NT2/D1 (cell line): ENCODE results near the gene CFAP210.

Experiments used
- DNase-seq: peaks from one replicate; pipeline ENCODE4 v3.0.0-alpha.2; 2011; ENCODE audit warnings: low read depth, low spot score
- H3K27me3 ChIP-seq: 2 replicates; pipeline ENCODE4 v1.6.0; 2011; ENCODE audit warnings: mild to moderate bottlenecking; ENCODE audit not compliant: insufficient read length, insufficient read depth
- H3K36me3 ChIP-seq: 2 replicates; pipeline ENCODE4 v1.6.1; 2011; ENCODE audit warnings: mild to moderate bottlenecking, low read length, mixed read lengths; ENCODE audit not compliant: insufficient read depth, insufficient read length
- H3K4me1 ChIP-seq: 2 replicates; pipeline ENCODE4 v1.5.1; 2011; ENCODE audit not compliant: insufficient read depth, insufficient read length
- H3K4me3 ChIP-seq: 2 replicates; pipeline ENCODE4 v1.5.1; 2011; ENCODE audit warnings: low read depth; ENCODE audit not compliant: insufficient read length
- H3K9ac ChIP-seq: 2 replicates; pipeline ENCODE4 v1.6.0; 2011; ENCODE audit warnings: low read depth; ENCODE audit not compliant: insufficient read length
- H3K9me3 ChIP-seq: 2 replicates; pipeline ENCODE4 v1.5.1; 2011; ENCODE audit warnings: mild to moderate bottlenecking, low read length; ENCODE audit not compliant: insufficient read depth
- SUZ12 ChIP-seq: IDR thresholded peaks from 2 replicates; pipeline ENCODE4 v1.6.1; 2011; ENCODE audit not compliant: insufficient read length, insufficient read depth; ENCODE audit errors: extremely low read depth
- YY1 ChIP-seq: IDR thresholded peaks from 2 replicates; pipeline ENCODE4 v1.6.1; 2011; ENCODE audit not compliant: insufficient read length, insufficient read depth
- ZNF274 ChIP-seq: IDR thresholded peaks from 2 replicates; pipeline ENCODE4 v1.6.1; 2011; ENCODE audit warnings: mild to moderate bottlenecking, low read depth, low read length

CFAP210 gene

DNA sequence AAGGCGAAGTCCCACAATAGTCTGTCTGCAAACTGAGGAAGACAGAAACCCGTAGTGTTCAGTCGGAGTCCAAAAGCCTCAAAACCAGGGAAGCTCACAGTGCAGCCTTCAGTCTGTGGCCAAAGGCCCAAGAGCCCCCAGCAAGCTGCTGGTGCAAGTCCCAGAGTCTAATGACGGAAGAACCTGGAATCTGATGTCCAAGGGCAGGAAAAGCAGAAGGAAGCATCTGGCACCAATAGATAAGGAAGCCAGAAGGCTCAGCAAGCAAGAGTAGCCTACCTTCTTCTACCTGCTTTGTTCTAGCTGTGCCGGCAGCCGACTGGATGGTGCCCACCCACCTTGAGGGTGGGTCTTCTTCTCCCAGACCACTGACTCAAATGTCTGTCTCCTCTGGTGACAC is 21.8 kb downstream of the CFAP210 start:
- Histone ChIP-seq H3K4me1 (no peaks in the 10 kb centered on the region), H3K27me3 (no peaks in the 10 kb centered on the region), H3K9me3 (no peaks in the 10 kb centered on the region), H3K9ac (no peak overlapping the region), H3K36me3 (no peaks in the 10 kb centered on the region), H3K4me3 (no peak overlapping the region)
- TF ChIP-seq SUZ12 (no peak), YY1 (no peak), ZNF274 (no peak)
- no peak for DNase-seq

GRCh38 chr2:169670937-169671336 is 23.3 kb downstream of the CFAP210 start:
- Histone ChIP-seq H3K9me3 (no peaks in the 10 kb centered on the region), H3K4me1 (no peaks in the 10 kb centered on the region), H3K4me3 (no peak overlapping the region), H3K36me3 (no peaks in the 10 kb centered on the region), H3K27me3 (no peaks in the 10 kb centered on the region), H3K9ac (no peak overlapping the region)
- TF ChIP-seq ZNF274 (no peak), YY1 (no peak), SUZ12 (no peak)
- no peak for DNase-seq

DNA sequence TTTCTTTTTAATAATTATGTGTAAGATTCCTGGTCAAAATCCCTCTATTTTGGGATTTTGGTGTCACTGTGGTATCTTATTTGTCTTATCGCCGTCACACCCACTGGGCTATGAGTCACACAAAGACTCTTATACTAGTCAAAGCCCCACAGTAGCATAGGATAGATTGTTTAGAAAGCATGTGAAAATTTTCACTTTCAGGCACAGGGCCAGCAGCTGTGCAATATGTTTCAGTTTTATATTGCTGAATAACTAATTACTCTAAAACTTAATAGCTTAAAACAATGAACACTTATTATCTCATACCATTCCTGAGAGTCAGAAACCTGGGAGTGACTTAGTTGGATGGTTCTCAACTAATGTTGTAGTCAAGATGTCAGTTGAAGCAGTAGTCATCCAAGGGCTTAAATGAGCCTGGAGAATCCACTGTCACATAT is 24.0 kb downstream of the CFAP210 start:
- TF ChIP-seq YY1: no peak
- no peak for TF ChIP-seq ZNF274
- TF ChIP-seq SUZ12: no peak
- no peak for DNase-seq

DNA sequence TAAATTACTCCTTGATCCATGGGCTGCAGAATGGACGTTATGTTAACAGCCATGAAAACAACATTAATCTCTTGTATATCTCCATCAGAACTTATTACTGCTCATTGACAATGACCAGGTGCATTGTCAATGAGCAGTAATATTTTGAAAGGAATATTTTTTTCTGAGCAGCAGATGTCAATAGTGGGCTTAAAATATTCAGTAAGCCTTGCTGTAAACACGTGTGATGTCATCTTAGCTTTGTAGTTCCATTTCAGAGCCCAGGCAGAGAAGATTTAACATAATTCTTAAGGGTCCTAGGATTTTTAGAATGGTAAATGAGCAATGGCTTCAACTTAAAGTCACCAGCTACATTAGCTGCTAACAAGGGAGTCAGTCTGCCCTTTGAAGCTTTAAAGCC is 26.6 kb downstream of the CFAP210 start:
- H3K36me3 ChIP-seq: no peaks in the 10 kb centered on the region
- DNase-seq: no peak
- TF ChIP-seq YY1 (no peak), SUZ12 (no peak), ZNF274 (no peak)
- no peak overlapping the region for H3K4me3 ChIP-seq
- H3K9me3 ChIP-seq: no peaks in the 10 kb centered on the region
- no peaks in the 10 kb centered on the region for H3K4me1 ChIP-seq
- H3K9ac ChIP-seq: no peak overlapping the region
- no peaks in the 10 kb centered on the region for H3K27me3 ChIP-seq

More for the DNA sequence above, 24.0 kb downstream of the CFAP210 start:
- Histone ChIP-seq H3K4me3 (no peak overlapping the region), H3K4me1 (no peaks in the 10 kb centered on the region), H3K9ac (no peak overlapping the region), H3K9me3 (no peaks in the 10 kb centered on the region), H3K36me3 (no peaks in the 10 kb centered on the region), H3K27me3 (no peaks in the 10 kb centered on the region)

GRCh38 chr2:169664978-169665930 is 29.0 kb downstream of the CFAP210 start:
- no peak for TF ChIP-seq SUZ12
- no peak for TF ChIP-seq ZNF274
- no peak for TF ChIP-seq YY1
- Histone ChIP-seq H3K4me3 (no peak overlapping the region), H3K27me3 (no peaks in the 10 kb centered on the region), H3K9me3 (no peaks in the 10 kb centered on the region), H3K9ac (no peak overlapping the region), H3K4me1 (no peaks in the 10 kb centered on the region), H3K36me3 (no peaks in the 10 kb centered on the region)
- DNase-seq: no peak

GRCh38 chr2:169664600-169664977 is 29.6 kb downstream of the CFAP210 start:
- no peaks in the 10 kb centered on the region for H3K4me1 ChIP-seq
- H3K36me3 ChIP-seq: no peaks in the 10 kb centered on the region
- no peak overlapping the region for H3K9ac ChIP-seq
- H3K9me3 ChIP-seq: no peaks in the 10 kb centered on the region
- no peak overlapping the region for H3K4me3 ChIP-seq
- no peaks in the 10 kb centered on the region for H3K27me3 ChIP-seq
- TF ChIP-seq ZNF274: no peak
- TF ChIP-seq SUZ12: no peak
- TF ChIP-seq YY1: no peak
- DNase-seq: no peak

DNA sequence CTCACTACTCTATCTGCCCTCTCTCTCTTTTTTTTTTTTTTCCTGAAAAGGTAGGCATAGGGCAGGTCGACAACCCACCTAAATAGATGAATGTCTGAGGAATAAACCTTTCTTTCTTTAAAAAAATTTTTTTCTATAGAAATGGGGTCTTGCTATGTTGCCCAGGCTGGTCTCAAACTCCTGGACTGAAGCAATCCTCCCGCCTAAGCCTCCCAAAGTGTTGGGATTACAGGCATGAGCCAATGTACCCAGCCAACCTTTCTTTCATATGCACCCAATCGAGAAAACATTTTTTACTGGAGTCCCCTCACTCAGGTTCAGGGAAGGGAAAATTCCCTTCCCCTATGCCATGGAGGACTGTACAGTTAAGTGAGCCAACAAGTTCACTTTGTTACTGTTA is 31.0 kb downstream of the CFAP210 start:
- no peak for DNase-seq

More for the DNA sequence above, 31.0 kb downstream of the CFAP210 start:
- Histone ChIP-seq H3K4me3 (no peak overlapping the region), H3K4me1 (no peaks in the 10 kb centered on the region), H3K9ac (no peak overlapping the region), H3K27me3 (no peaks in the 10 kb centered on the region), H3K9me3 (no peaks in the 10 kb centered on the region), H3K36me3 (no peaks in the 10 kb centered on the region)
- no peak for TF ChIP-seq SUZ12
- no peak for TF ChIP-seq YY1
- no peak for TF ChIP-seq ZNF274
